ENCODE measurements around the gene TLL1.

- TF ChIP-seq CTCF (IDR thresholded peaks at IDR 0.05; ENCODE audit: borderline replicate concordance, extremely low read depth, low read length, poor library complexity, severe bottlenecking) (no peak), EZH2 (IDR thresholded peaks at IDR 0.05; ENCODE audit: borderline replicate concordance, low read depth, low read length, severe bottlenecking) (no peak)
Measured at GRCh38 chr4:165867961-165868360, 5.1 kb upstream of the TLL1 start.
